Measurements from ENCODE around the gene NCOA6. TPM values are rescaled to one million over a fixed set of nuclear protein-coding genes. Genes with fewer than 3 reads are reported as not detected.

Gene NCOA6
- total and polyA plus RNA-seq, 2 donors (not counting 1 experiment from before 2014, with no cell fraction given) = 8.1 to 12.0 TPM

DNA sequence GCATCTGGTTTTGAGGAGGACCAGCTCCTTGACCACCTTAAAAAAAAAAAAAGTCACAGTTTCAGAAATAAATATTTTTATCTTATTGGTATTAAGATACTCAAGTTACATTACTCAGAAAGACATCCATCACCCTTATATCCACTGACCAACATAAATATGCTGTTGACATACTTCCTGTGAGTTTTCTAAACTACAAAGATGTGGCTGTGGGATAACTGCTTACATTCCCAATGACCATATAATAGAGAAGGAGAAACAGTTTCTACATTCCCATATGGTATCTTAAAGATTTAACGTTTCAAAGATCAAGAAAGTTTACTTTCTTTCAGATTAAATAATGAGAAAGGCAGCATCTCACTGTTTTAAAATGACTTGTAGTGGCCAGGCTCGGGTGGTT lies 75.0 kb downstream of the NCOA6 start:
- Histone ChIP-seq H2AFZ (ENCODE audit: low read length) (no peak overlapping the region), H3K4me2 (ENCODE audit: extremely low read depth, insufficient read depth, low read length) (no peak overlapping the region), H4K20me1 (ENCODE audit: control insufficient read depth, extremely low read depth, insufficient read depth, low read length) (no peaks in the 10 kb centered on the region), H3K4me1 (ENCODE audit: control insufficient read depth, extremely low read depth, insufficient read depth, low read length) (peaks cover 3% of the 10 kb centered on the region), H3K79me2 (ENCODE audit: control insufficient read depth, insufficient read depth, low read length) (no peaks in the 10 kb centered on the region), H3K9ac (ENCODE audit: insufficient read depth, low read length) (no peak overlapping the region), H3K27ac (ENCODE audit: insufficient read depth, low read length) (no peak overlapping the region), H3K36me3 (ENCODE audit: control insufficient read depth, insufficient read depth, low read length) (peaks cover 7% of the 10 kb centered on the region), H3K9me3 (ENCODE audit: control insufficient read depth, insufficient read depth, low read depth, low read length) (no peaks in the 10 kb centered on the region), H3K4me3 (replicated peaks in 1 of 4; ENCODE audit: control extremely low read depth in 1 of 4, insufficient read depth in 1 of 4, low read depth in 3 of 4, low read length in 4 of 4) (no peak overlapping the region), H3K27me3 (ENCODE audit: control insufficient read depth, insufficient read depth, low read length) (no peaks in the 10 kb centered on the region)
- TF ChIP-seq, protein P1, sequence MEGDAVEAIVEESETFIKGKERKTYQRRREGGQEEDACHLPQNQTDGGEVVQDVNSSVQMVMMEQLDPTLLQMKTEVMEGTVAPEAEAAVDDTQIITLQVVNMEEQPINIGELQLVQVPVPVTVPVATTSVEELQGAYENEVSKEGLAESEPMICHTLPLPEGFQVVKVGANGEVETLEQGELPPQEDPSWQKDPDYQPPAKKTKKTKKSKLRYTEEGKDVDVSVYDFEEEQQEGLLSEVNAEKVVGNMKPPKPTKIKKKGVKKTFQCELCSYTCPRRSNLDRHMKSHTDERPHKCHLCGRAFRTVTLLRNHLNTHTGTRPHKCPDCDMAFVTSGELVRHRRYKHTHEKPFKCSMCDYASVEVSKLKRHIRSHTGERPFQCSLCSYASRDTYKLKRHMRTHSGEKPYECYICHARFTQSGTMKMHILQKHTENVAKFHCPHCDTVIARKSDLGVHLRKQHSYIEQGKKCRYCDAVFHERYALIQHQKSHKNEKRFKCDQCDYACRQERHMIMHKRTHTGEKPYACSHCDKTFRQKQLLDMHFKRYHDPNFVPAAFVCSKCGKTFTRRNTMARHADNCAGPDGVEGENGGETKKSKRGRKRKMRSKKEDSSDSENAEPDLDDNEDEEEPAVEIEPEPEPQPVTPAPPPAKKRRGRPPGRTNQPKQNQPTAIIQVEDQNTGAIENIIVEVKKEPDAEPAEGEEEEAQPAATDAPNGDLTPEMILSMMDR (conservative IDR thresholded peaks at IDR 0.05 in 1 of 2, IDR thresholded peaks at IDR 0.05 in 1 of 2; ENCODE audit: low read depth in 1 of 2, low read length in 2 of 2) = no peak
- no peak for DNase-seq (ENCODE audit: low read depth in 2 of 2)

DNA sequence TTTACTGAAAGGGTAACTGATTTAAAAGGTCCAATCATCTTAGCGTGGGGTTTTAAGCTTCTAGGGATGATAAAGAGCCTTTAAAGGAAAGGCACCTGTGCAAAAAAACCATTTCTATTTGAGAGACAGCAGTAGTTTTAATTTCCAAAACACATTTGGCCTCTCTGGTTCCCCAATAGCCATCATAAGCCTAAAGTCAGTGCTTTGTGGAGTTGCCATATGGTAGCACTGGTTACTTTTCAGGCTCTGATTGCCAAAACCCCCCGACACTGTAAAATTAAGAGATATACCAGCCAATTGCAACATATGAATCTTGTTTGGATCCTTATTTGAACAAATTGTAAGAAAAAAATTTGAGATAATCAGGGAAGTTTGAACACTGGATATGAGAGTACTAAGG lies 76.7 kb downstream of the NCOA6 start:
- H3K4me3 ChIP-seq (replicated peaks in 1 of 4; ENCODE audit: control extremely low read depth in 1 of 4, insufficient read depth in 1 of 4, low read depth in 3 of 4, low read length in 4 of 4) = no peak overlapping the region
- DNase-seq (ENCODE audit: low read depth in 2 of 2) = no peak
- no peaks in the 10 kb centered on the region for H4K20me1 ChIP-seq (ENCODE audit: control insufficient read depth, extremely low read depth, insufficient read depth, low read length)
- H3K4me2 ChIP-seq (ENCODE audit: extremely low read depth, insufficient read depth, low read length) = no peak overlapping the region
- peaks cover under 1% of the 10 kb centered on the region for H3K4me1 ChIP-seq (ENCODE audit: control insufficient read depth, extremely low read depth, insufficient read depth, low read length)
- H3K9ac ChIP-seq (ENCODE audit: insufficient read depth, low read length) = no peak overlapping the region
- H3K36me3 ChIP-seq (ENCODE audit: control insufficient read depth, insufficient read depth, low read length) = peaks cover 5% of the 10 kb centered on the region
- H3K79me2 ChIP-seq (ENCODE audit: control insufficient read depth, insufficient read depth, low read length) = no peaks in the 10 kb centered on the region
- H3K9me3 ChIP-seq (ENCODE audit: control insufficient read depth, insufficient read depth, low read depth, low read length) = no peaks in the 10 kb centered on the region
- no peak for TF ChIP-seq EZH2 (IDR thresholded peaks at IDR 0.05; ENCODE audit: low read length, missing control alignments)
- TF ChIP-seq, protein P1 (conservative IDR thresholded peaks at IDR 0.05 in 1 of 2, IDR thresholded peaks at IDR 0.05 in 1 of 2; ENCODE audit: low read depth in 1 of 2, low read length in 2 of 2) = no peak
- H3K27me3 ChIP-seq (ENCODE audit: control insufficient read depth, insufficient read depth, low read length) = no peaks in the 10 kb centered on the region
- H3K27ac ChIP-seq (ENCODE audit: insufficient read depth, low read length) = no peak overlapping the region
- H2AFZ ChIP-seq (ENCODE audit: low read length) = no peak overlapping the region

DNA sequence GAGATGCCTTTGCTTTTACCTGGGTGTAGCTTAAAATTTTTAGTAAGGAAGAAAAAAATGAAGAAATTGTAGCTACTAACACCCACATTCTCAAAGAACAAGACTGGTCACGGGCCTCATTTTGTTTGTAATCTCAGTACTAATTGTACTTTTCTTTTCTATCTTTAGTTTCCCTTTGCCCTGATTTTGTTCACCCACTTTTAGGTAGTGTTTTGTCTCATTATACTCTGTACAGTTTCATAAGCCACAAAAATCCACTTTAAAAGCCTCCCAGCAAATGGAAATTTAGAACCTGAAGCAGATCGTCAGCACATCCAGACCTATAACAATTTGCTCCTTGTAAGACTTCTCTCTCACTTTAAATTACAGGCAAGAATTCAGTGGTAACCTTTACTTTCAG lies 78.0 kb downstream of the NCOA6 start:
- Histone ChIP-seq H3K4me2 (ENCODE audit: extremely low read depth, insufficient read depth, low read length) (no peak overlapping the region), H3K27me3 (ENCODE audit: control insufficient read depth, insufficient read depth, low read length) (no peaks in the 10 kb centered on the region), H3K4me3 (replicated peaks in 1 of 4; ENCODE audit: control extremely low read depth in 1 of 4, insufficient read depth in 1 of 4, low read depth in 3 of 4, low read length in 4 of 4) (no peak overlapping the region), H3K79me2 (ENCODE audit: control insufficient read depth, insufficient read depth, low read length) (no peaks in the 10 kb centered on the region), H2AFZ (ENCODE audit: low read length) (no peak overlapping the region), H3K27ac (ENCODE audit: insufficient read depth, low read length) (no peak overlapping the region), H4K20me1 (ENCODE audit: control insufficient read depth, extremely low read depth, insufficient read depth, low read length) (no peaks in the 10 kb centered on the region), H3K9ac (ENCODE audit: insufficient read depth, low read length) (no peak overlapping the region), H3K36me3 (ENCODE audit: control insufficient read depth, insufficient read depth, low read length) (peaks cover 11% of the 10 kb centered on the region), H3K9me3 (ENCODE audit: control insufficient read depth, insufficient read depth, low read depth, low read length) (no peaks in the 10 kb centered on the region), H3K4me1 (ENCODE audit: control insufficient read depth, extremely low read depth, insufficient read depth, low read length) (no peaks in the 10 kb centered on the region)
- no peak for DNase-seq (ENCODE audit: low read depth in 2 of 2)
- TF ChIP-seq, protein P1 (conservative IDR thresholded peaks at IDR 0.05 in 1 of 2, IDR thresholded peaks at IDR 0.05 in 1 of 2; ENCODE audit: low read depth in 1 of 2, low read length in 2 of 2) = no peak
- no peak for TF ChIP-seq EZH2 (IDR thresholded peaks at IDR 0.05; ENCODE audit: low read length, missing control alignments)
